ENCODE data around the gene AKNAD1. TPM values are rescaled to one million over a fixed set of nuclear protein-coding genes. Genes with fewer than 3 reads are reported as not detected.

AKNAD1 gene
- total and polyA plus RNA-seq, 8 donors: 0.28 to 2.0 (median 0.37) TPM; not detected in 5

DNA sequence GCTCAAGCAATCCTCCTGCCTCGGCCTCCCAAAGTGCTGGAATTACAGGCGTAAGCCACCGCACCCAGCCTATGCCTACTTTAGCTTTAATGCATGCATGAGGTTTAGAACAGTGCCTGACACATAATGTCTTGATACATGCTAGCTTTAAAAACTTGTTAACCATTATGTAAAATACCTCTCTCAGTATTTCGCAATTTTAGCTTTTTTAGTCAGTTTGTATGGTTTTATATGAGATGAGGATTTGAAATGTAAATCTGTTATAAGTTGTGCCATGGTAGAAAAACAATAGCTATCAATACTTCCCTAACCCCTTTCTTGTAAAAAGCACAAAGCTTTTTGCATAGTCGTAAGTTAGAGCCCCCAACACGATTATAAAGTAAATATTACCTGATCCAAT is 4.7 kb upstream of the AKNAD1 start:
- Histone ChIP-seq H3K9me3 (no peaks in the 10 kb centered on the region), H3K4me3 (no peak overlapping the region), H3K27me3 (no peaks in the 10 kb centered on the region), H3K36me3 (no peaks in the 10 kb centered on the region), H3K27ac (no peak overlapping the region), H3K4me1 (no peaks in the 10 kb centered on the region)
- no peak for TF ChIP-seq EP300 (IDR thresholded peaks at IDR 0.05)
- TF ChIP-seq POLR2AphosphoS5 (IDR thresholded peaks at IDR 0.05): no peak
- no peak for TF ChIP-seq CTCF (IDR thresholded peaks at IDR 0.05)
- no peak for TF ChIP-seq POLR2A (IDR thresholded peaks at IDR 0.05)
- intact Hi-C loops (cut with DNase I; ENCODE audit: low total_unique reads): no loop called here
- WGBS, 5 donors: 78 to 85% (median 83%) methylated on average over 6 of the region's 6 CpGs
- no peak for DNase-seq

GRCh38 chr1:108860190-108860907 is 3.5 kb upstream of the AKNAD1 start:
- Histone ChIP-seq H3K27me3 (no peaks in the 10 kb centered on the region), H3K36me3 (no peaks in the 10 kb centered on the region), H3K4me1 (no peaks in the 10 kb centered on the region), H3K27ac (no peak overlapping the region), H3K4me3 (no peak overlapping the region), H3K9me3 (no peaks in the 10 kb centered on the region)
- no peak for TF ChIP-seq EP300 (IDR thresholded peaks at IDR 0.05)
- no peak for TF ChIP-seq CTCF (IDR thresholded peaks at IDR 0.05)
- TF ChIP-seq POLR2AphosphoS5 (IDR thresholded peaks at IDR 0.05): no peak
- TF ChIP-seq POLR2A (IDR thresholded peaks at IDR 0.05): no peak
- intact Hi-C loops (cut with DNase I; ENCODE audit: low total_unique reads): no loop called here
- WGBS, 5 donors: 85 to 91% (median 89%) methylated on average over 9 of the region's 9 CpGs
- DNase-seq: no peak

DNA sequence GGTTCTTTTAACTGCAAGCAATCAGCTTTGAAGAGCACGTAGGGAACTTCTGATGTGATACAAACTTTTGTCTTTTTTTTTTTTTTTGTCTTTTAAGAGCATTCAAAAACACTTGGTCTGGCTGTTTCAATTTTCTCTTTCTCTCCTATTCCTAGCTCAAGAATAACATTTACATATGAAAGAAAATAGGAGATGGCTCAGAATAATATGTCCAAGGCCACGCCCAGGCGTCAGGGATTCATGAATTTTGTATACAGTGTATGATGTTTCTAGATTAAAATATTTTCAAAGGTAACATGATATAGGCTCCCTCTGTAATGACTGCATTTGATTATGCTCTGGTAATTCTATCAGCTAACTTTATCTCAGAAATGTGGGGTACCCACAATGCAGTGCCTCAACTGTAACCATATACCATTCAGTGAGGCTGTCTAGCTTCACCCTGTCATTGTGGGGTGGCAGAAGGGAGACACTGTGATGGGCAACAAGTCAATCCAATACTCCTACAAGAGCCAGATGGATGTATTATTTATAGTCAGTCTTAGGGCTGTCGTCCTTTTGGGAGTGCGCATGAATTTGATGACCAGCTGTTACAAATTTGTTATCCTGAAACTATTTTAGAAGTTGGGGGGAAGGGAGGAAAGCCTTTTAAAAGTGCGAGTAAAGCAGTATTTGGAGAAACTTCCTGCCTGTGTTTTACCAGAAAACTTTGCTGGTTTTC is 1.5 kb upstream of the AKNAD1 start:
- intact Hi-C loops (cut with DNase I; ENCODE audit: low total_unique reads): no loop called here
- TF ChIP-seq POLR2A (IDR thresholded peaks at IDR 0.05): no peak
- no peak for TF ChIP-seq CTCF (IDR thresholded peaks at IDR 0.05)
- no peak for TF ChIP-seq EP300 (IDR thresholded peaks at IDR 0.05)
- Histone ChIP-seq H3K27me3 (no peaks in the 10 kb centered on the region), H3K4me3 (no peak overlapping the region), H3K9me3 (no peaks in the 10 kb centered on the region), H3K27ac (no peak overlapping the region), H3K4me1 (no peaks in the 10 kb centered on the region), H3K36me3 (no peaks in the 10 kb centered on the region)
- WGBS, 5 donors: 66 to 80% (median 73%) methylated on average over 6 of the region's 6 CpGs
- no peak for DNase-seq

- Histone ChIP-seq H3K27me3 (no peaks in the 10 kb centered on the region), H3K9me3 (no peaks in the 10 kb centered on the region), H3K27ac (no peak overlapping the region), H3K4me1 (no peaks in the 10 kb centered on the region), H3K36me3 (no peaks in the 10 kb centered on the region), H3K4me3 (no peak overlapping the region)
- 64 to 83% (median 70%) methylated on average over 3 of the region's 3 CpGs for WGBS, 5 donors
- intact Hi-C loops (cut with DNase I; ENCODE audit: low total_unique reads): no loop called here
- no peak for DNase-seq
- TF ChIP-seq POLR2A (IDR thresholded peaks at IDR 0.05): no peak
- no peak for TF ChIP-seq POLR2AphosphoS5 (IDR thresholded peaks at IDR 0.05)
- no peak for TF ChIP-seq CTCF (IDR thresholded peaks at IDR 0.05)
- TF ChIP-seq EP300 (IDR thresholded peaks at IDR 0.05): no peak
Measured at GRCh38 chr1:108854221-108855019, 2.5 kb downstream of the AKNAD1 start.

Measured in stomach (tissue), 9 donors.